H1 (cell line): ENCODE measurements around the gene FANCM. TPM values are rescaled to one million over a fixed set of nuclear protein-coding genes. Genes with fewer than 3 reads are reported as not detected.

Experiments
- CBX8 ChIP-seq: fragments of 300-800, 300-1000 bp; sonication (generic); IDR thresholded peaks from 2 replicates; pipeline ENCODE4 v1.7.1; 2016; ENCODE audit warnings: low read depth, low read length, borderline replicate concordance
- CTCF ChIP-seq, 3 experiments: IDR thresholded peaks; 1 replicate in 2 of 3; 2 replicates in 1 of 3; pipeline versions ENCODE4 v1.5.1 to v1.6.1; 2011; ENCODE audit warnings: low read length in 3 of 3, mild to moderate bottlenecking in 3 of 3, inconsistent platforms in 2 of 3, low read depth in 1 of 3, moderate library complexity in 1 of 3; ENCODE audit not compliant: insufficient read depth in 1 of 3; ENCODE audit errors: control extremely low read depth in 1 of 3
- RBBP5 ChIP-seq: IDR thresholded peaks from 2 replicates; pipeline ENCODE4 v1.7.1; 2012; ENCODE audit warnings: low read depth, mild to moderate bottlenecking, inconsistent platforms, low read length, moderate library complexity, borderline replicate concordance
- SIRT6 ChIP-seq: IDR thresholded peaks from one replicate; pipeline ENCODE4 v1.7.1; 2012; ENCODE audit warnings: low read length, inconsistent platforms
- polyA plus RNA-seq, 7 experiments: library from polyadenylated mRNA; depleted of rRNA in 3 of 7; stranded (reverse) in 5 of 7; unstranded in 2 of 7; fragments of >200 nt in 5 of 7; fragments of 200-250 nt in 2 of 7; gene quantifications; 1 replicate in 5 of 7; 2 replicates in 1 of 7; 4 replicates in 1 of 7; pipeline versions ENCODE4 v1.2.1 to v1.2.3, GENCODE V29; 2011 to 2013; ENCODE audit warnings: missing spikeins in 2 of 7, mixed read lengths in 2 of 7
- total RNA-seq: library from RNA; stranded (reverse); fragmentation: NEBNext Ultra II Directional; extraction: Animal tissue kit (Norgen Biotek cat#: 25700); gene quantifications from 2 replicates; pipeline ENCODE4 v1.2.1, GENCODE V29; 2021

Gene FANCM
- total and polyA plus RNA-seq, 2 of the 8 experiments (the other 6 are each of a cell fraction or from before 2014, with no cell fraction given), result 3.2 to 10.5 TPM

GRCh38 chr14:45134051-45134958 lies 1.4 kb upstream of the FANCM start, which contains the start of gene FKBP3 (continued):
- TF ChIP-seq CTCF (IDR thresholded peaks at IDR 0.05; ENCODE audit: control extremely low read depth in 1 of 3, insufficient read depth in 1 of 3, low read depth in 1 of 3, low read length in 3 of 3) (peak in 1 of 3 experiments; percentile 35; a peak in 1 of 4 replicates), RBBP5 (peak; percentile 48; the same call in 1 of the 2 replicates), SIRT6 (no peak), CBX8 (no peak)
